Neutrophil (primary cell): ENCODE results near the gene SRRM3.

Source experiments
- H3K27ac ChIP-seq: fragments of 200-600 bp; sonication (generic); 2 replicates; pipeline ENCODE4 v1.5.1; 2016; ENCODE audit warnings: mild to moderate bottlenecking, moderate library complexity
- H3K27me3 ChIP-seq: fragments of 200-600 bp; sonication (generic); 2 replicates; pipeline ENCODE4 v1.6.0; 2016; ENCODE audit warnings: mild to moderate bottlenecking
- H3K36me3 ChIP-seq: fragments of 200-600 bp; sonication (generic); 2 replicates; pipeline ENCODE4 v1.5.1; 2017
- H3K4me1 ChIP-seq, 2 experiments: fragments of 200-600 bp in 1 of 2; sonication (generic) in 1 of 2; 1 replicate in 1 of 2; 2 replicates in 1 of 2; pipeline versions ENCODE4 v1.5.1 to v1.6.1; 2013 to 2016; ENCODE audit warnings: low read depth in 1 of 2, low read length in 1 of 2, mild to moderate bottlenecking in 1 of 2, moderate library complexity in 1 of 2; ENCODE audit not compliant: control insufficient read depth in 1 of 2, insufficient read depth in 1 of 2
- H3K4me3 ChIP-seq, 2 experiments: fragments of 200-600 bp in 1 of 2; sonication (generic) in 1 of 2; 1 replicate in 1 of 2; 2 replicates in 1 of 2; pipeline ENCODE4 v1.5.1; 2013 to 2016; ENCODE audit warnings: low read depth in 1 of 2, low read length in 1 of 2, mild to moderate bottlenecking in 1 of 2, moderate library complexity in 1 of 2
- H3K9me3 ChIP-seq: fragments of 200-600 bp; sonication (generic); 2 replicates; pipeline ENCODE4 v1.5.1; 2016
- TF ChIP-seq, protein P1 (sequence below): fragments of 200-600 bp; sonication (generic); IDR thresholded peaks from 2 replicates; pipeline ENCODE4 v1.5.1; 2016; ENCODE audit warnings: antibody characterized with exemption

The SRRM3 gene

DNA sequence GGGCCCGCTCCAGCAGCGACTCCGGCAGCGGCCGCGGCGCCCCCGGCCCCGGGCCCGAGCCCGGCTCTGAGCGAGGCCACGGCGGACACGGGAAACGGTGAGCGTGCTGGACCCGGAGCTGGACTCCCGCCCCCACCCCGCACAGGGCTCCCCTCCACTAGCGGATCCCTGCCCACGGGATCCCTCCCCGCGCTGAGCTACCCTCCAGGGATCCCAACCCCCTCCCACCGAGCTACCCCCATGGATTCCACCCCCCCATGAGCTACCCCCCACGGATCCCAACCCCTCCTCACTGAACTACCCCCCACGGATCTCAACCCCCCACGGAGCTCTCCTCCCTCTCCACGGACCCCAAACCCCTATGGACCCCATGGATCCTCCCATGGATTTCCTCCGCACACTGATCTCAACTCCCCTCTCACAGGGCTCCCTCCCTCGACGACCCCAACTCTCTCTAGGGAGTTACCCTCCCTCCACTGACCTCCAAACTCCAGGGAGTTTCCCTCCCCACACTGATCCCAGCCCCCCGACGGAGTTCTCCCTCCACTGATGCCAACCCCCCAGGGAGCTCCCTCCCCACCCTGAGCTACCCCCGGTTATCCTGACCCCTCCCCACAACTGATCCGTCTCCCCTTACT, 80.1 kb downstream of the SRRM3 start:
- peaks cover 4 to 14% of the 10 kb centered on the region in 2 experiments for H3K4me1 ChIP-seq
- H3K9me3 ChIP-seq = no peaks in the 10 kb centered on the region
- peaks cover 97% of the 10 kb centered on the region for H3K27me3 ChIP-seq
- H3K27ac ChIP-seq = no peak overlapping the region
- no peak overlapping the region for H3K4me3 ChIP-seq
- TF ChIP-seq, protein P1, sequence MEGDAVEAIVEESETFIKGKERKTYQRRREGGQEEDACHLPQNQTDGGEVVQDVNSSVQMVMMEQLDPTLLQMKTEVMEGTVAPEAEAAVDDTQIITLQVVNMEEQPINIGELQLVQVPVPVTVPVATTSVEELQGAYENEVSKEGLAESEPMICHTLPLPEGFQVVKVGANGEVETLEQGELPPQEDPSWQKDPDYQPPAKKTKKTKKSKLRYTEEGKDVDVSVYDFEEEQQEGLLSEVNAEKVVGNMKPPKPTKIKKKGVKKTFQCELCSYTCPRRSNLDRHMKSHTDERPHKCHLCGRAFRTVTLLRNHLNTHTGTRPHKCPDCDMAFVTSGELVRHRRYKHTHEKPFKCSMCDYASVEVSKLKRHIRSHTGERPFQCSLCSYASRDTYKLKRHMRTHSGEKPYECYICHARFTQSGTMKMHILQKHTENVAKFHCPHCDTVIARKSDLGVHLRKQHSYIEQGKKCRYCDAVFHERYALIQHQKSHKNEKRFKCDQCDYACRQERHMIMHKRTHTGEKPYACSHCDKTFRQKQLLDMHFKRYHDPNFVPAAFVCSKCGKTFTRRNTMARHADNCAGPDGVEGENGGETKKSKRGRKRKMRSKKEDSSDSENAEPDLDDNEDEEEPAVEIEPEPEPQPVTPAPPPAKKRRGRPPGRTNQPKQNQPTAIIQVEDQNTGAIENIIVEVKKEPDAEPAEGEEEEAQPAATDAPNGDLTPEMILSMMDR = no peak
- H3K36me3 ChIP-seq = no peaks in the 10 kb centered on the region

DNA sequence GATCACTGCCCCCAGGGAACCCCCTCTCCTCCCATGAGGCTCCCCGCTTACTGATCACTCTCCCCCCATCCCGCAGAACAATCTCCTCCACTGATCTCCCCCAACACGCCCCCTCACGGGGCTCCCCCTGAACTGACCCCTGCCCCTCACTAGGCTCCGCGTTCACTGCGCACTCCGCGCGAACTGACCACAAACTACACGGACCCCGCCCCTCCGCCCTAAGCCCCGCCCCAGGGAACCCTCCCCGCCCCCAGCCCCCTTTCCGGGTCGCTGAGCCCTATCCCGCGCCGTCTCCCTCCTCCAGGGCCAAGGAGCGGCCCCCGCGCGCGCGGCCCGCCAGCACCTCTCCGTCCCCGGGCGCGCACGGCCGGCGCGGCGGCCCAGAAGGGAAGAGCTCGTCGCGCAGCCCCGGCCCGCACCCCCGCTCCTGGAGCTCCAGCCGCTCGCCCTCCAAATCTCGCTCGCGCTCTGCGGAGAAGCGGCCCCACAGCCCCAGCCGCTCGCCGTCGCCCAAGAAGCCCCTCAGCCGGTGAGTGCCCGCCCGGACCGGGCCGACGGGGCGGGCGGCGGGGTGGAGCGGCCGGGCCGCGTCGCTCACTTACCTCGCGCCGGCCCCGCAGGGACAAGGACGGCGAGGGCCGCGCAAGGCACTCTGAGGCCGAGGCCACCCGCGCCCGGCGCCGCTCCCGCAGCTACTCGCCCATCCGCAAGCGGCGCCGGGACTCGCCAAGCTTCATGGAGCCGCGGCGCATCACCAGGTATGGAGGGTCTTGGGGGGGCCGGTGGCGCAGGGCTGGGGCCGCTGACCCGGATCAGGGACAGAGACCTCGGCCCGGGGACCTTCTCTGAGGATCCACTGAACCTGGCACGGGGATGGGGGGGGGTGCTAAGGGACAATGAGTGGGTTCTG, 80.9 kb downstream of the SRRM3 start:
- Histone ChIP-seq H3K4me1 (peaks cover 4 to 14% of the 10 kb centered on the region in 2 experiments), H3K9me3 (no peaks in the 10 kb centered on the region), H3K27ac (no peak overlapping the region), H3K27me3 (peaks cover 90% of the 10 kb centered on the region), H3K4me3 (no peak overlapping the region), H3K36me3 (no peaks in the 10 kb centered on the region)
- TF ChIP-seq, protein P1 = no peak

DNA sequence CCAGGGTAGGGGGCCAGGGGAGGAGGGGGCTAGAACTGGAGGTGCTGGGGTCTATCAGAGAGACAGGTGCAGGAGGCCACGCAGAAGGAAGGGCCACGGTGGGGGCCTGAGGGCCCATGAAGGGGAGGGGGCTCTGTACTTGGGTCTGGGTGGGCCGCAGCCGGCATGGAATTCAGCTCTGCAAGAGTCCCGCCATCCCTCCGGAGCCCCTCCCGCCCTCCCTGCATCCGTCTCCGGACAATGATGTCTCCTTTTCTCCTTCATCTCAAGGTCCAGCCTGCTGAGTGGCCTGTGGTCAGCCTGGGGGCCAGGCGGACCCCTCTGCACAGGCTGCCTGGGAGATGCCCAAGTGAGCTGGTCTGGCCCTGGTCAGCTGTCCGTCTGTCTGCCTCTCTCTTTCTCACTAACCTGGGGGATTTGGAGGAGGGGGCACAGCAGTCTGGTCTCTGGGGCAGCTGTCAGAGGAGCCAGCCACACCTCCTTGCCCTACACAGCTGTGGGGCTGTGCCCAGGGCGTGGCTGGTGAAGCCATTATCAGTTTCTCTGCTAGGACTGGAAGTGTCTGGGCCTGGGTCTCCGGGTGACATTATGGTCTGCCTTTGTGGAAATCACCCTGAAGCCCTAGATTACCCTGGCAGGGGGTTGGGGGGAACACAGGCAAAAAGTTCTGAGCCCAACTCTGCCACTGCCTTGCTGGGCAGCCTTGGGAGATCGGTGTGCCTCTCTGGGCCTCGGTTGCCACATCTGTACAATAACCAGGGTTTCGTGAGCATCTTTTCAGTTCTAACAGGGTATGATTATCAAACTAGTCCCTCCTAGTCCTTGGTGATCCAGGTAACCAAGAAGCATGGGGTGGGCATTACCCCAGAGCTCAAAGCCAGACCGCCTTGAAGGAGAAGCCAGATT, 81.8 kb downstream of the SRRM3 start:
- no peaks in the 10 kb centered on the region for H3K36me3 ChIP-seq
- peaks cover 81% of the 10 kb centered on the region for H3K27me3 ChIP-seq
- no peak overlapping the region for H3K27ac ChIP-seq
- no peaks in the 10 kb centered on the region for H3K9me3 ChIP-seq
- TF ChIP-seq, protein P1 = no peak
- no peak overlapping the region for H3K4me3 ChIP-seq
- peaks cover 4 to 14% of the 10 kb centered on the region in 2 experiments for H3K4me1 ChIP-seq

DNA sequence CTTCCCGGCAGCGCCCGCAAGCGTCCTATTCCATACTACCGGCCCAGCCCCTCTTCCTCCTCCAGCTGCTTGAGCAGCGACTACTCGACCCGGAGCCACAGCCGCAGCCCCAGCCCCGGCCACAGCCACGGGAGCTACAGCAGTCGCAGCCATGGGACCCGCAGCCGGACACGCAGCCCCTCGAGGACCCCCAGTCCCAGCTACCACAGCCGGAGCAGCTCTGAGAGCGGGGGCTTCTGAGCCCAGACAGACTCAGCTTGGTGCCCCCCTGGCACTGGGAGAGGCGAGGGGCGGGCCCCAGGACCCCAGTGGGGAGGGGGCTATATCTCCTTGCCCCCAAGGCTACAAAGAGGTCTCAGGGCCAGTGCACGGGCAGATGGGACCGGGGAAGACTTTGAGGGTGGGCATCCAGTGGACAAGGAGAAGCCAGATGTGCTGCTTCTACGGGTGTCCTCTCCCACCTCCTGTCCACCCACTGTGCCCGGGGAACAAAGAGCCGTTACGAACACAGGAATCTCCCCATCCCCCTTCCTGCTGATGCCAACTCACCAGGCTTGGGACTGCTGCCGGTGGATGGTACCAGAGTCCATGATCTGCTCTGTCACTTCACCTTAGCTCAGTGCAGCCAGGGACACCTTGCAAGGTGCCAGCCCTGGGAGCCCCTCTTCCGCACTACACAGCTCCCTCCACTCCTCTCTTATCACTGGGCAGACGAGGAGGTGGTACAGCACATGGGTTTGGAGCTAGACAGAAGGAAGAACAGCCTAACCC, 84.1 kb downstream of the SRRM3 start:
- H3K4me3 ChIP-seq = no peak overlapping the region
- no peaks in the 10 kb centered on the region for H3K9me3 ChIP-seq
- TF ChIP-seq, protein P1 = no peak
- no peak overlapping the region for H3K27ac ChIP-seq
- H3K4me1 ChIP-seq = peaks cover 4 to 14% of the 10 kb centered on the region in 2 experiments
- H3K27me3 ChIP-seq = peaks cover 59% of the 10 kb centered on the region
- no peaks in the 10 kb centered on the region for H3K36me3 ChIP-seq
